ENCODE measurements around the gene PXMP2.

The PXMP2 gene

GRCh38 chr12:132727091-132727794 lies 39.9 kb downstream of the PXMP2 start:
- Histone ChIP-seq H3K9me3 (ENCODE audit: control insufficient read depth, insufficient read depth, low read length) (peaks cover 5% of the 10 kb centered on the region; the same call in 1 of the 2 replicates), H3K27ac (ENCODE audit: low read depth, low read length) (no peak overlapping the region), H3K4me1 (ENCODE audit: control insufficient read depth, insufficient read depth, low read length) (no peaks in the 10 kb centered on the region), H3K4me3 (ENCODE audit: low read depth, low read length) (no peak overlapping the region), H3K9ac (ENCODE audit: low read depth, low read length) (no peak overlapping the region), H3K36me3 (ENCODE audit: control insufficient read depth, insufficient read depth, low read length) (peaks cover 95% of the 10 kb centered on the region), H3K27me3 (ENCODE audit: control insufficient read depth, insufficient read depth, low read length) (no peaks in the 10 kb centered on the region)

- Histone ChIP-seq H3K27me3 (ENCODE audit: control insufficient read depth, insufficient read depth, low read length) (no peaks in the 10 kb centered on the region), H3K27ac (ENCODE audit: low read depth, low read length) (no peak overlapping the region), H3K36me3 (ENCODE audit: control insufficient read depth, insufficient read depth, low read length) (peaks cover 97% of the 10 kb centered on the region), H3K4me1 (ENCODE audit: control insufficient read depth, insufficient read depth, low read length) (no peaks in the 10 kb centered on the region), H3K9me3 (ENCODE audit: control insufficient read depth, insufficient read depth, low read length) (peaks cover 5% of the 10 kb centered on the region; the same call in 1 of the 2 replicates), H3K9ac (ENCODE audit: low read depth, low read length) (no peak overlapping the region), H3K4me3 (ENCODE audit: low read depth, low read length) (no peak overlapping the region)
Observed at GRCh38 chr12:132728502-132728901, 41.1 kb downstream of the PXMP2 start.

- Histone ChIP-seq H3K4me3 (ENCODE audit: low read depth, low read length) (no peak overlapping the region), H3K27ac (ENCODE audit: low read depth, low read length) (no peak overlapping the region), H3K9ac (ENCODE audit: low read depth, low read length) (no peak overlapping the region), H3K27me3 (ENCODE audit: control insufficient read depth, insufficient read depth, low read length) (no peaks in the 10 kb centered on the region), H3K36me3 (ENCODE audit: control insufficient read depth, insufficient read depth, low read length) (peaks cover 97% of the 10 kb centered on the region), H3K4me1 (ENCODE audit: control insufficient read depth, insufficient read depth, low read length) (no peaks in the 10 kb centered on the region), H3K9me3 (ENCODE audit: control insufficient read depth, insufficient read depth, low read length) (peaks cover 5% of the 10 kb centered on the region; the same call in 1 of the 2 replicates)
Observed at GRCh38 chr12:132729541-132730320, 42.3 kb downstream of the PXMP2 start.

DNA sequence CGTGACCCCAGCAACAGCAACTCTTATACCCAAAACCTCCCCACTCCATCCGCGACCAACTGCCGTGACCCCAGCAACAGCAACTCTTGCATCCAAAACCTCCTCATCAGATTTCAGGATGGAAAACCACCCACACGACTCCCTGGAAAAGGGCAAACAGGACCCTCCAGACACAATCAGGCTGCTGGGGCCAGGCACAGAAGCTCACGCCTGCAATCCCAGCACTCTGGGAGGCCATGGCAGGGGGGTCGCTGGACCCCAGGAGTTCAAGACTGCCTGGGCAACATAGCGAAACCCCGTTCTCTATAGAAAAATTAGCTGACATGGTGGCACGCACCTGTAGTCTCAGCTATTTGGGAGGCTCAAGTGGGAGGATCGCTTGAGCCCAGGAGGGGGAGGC lies 43.0 kb downstream of the PXMP2 start:
- H3K27ac ChIP-seq (ENCODE audit: low read depth, low read length) = no peak overlapping the region

GRCh38 chr12:132731574-132731973 lies 44.2 kb downstream of the PXMP2 start:
- H3K4me3 ChIP-seq (ENCODE audit: low read depth, low read length) = no peak overlapping the region
- no peaks in the 10 kb centered on the region for H3K27me3 ChIP-seq (ENCODE audit: control insufficient read depth, insufficient read depth, low read length)
- H3K9me3 ChIP-seq (ENCODE audit: control insufficient read depth, insufficient read depth, low read length) = peaks cover 5% of the 10 kb centered on the region; the same call in 1 of the 2 replicates
- H3K9ac ChIP-seq (ENCODE audit: low read depth, low read length) = no peak overlapping the region
- H3K36me3 ChIP-seq (ENCODE audit: control insufficient read depth, insufficient read depth, low read length) = peaks cover 97% of the 10 kb centered on the region
- H3K27ac ChIP-seq (ENCODE audit: low read depth, low read length) = no peak overlapping the region
- H3K4me1 ChIP-seq (ENCODE audit: control insufficient read depth, insufficient read depth, low read length) = no peaks in the 10 kb centered on the region

More for the DNA sequence above, 43.0 kb downstream of the PXMP2 start:
- H3K9ac ChIP-seq (ENCODE audit: low read depth, low read length) = no peak overlapping the region
- no peak overlapping the region for H3K4me3 ChIP-seq (ENCODE audit: low read depth, low read length)
- no peaks in the 10 kb centered on the region for H3K4me1 ChIP-seq (ENCODE audit: control insufficient read depth, insufficient read depth, low read length)
- H3K9me3 ChIP-seq (ENCODE audit: control insufficient read depth, insufficient read depth, low read length) = peaks cover 5% of the 10 kb centered on the region; the same call in 1 of the 2 replicates
- no peaks in the 10 kb centered on the region for H3K27me3 ChIP-seq (ENCODE audit: control insufficient read depth, insufficient read depth, low read length)
- H3K36me3 ChIP-seq (ENCODE audit: control insufficient read depth, insufficient read depth, low read length) = peaks cover 97% of the 10 kb centered on the region

GRCh38 chr12:132734206-132734605 lies 46.8 kb downstream of the PXMP2 start:
- Histone ChIP-seq H3K4me1 (ENCODE audit: control insufficient read depth, insufficient read depth, low read length) (no peaks in the 10 kb centered on the region), H3K27ac (ENCODE audit: low read depth, low read length) (no peak overlapping the region)

GRCh38 chr12:132735496-132735895 lies 48.1 kb downstream of the PXMP2 start:
- H3K27ac ChIP-seq (ENCODE audit: low read depth, low read length) = no peak overlapping the region

More at GRCh38 chr12:132734206-132734605, 46.8 kb downstream of the PXMP2 start:
- peaks cover 95% of the 10 kb centered on the region for H3K36me3 ChIP-seq (ENCODE audit: control insufficient read depth, insufficient read depth, low read length)
- H3K9me3 ChIP-seq (ENCODE audit: control insufficient read depth, insufficient read depth, low read length) = peaks cover 5% of the 10 kb centered on the region; the same call in 1 of the 2 replicates
- H3K27me3 ChIP-seq (ENCODE audit: control insufficient read depth, insufficient read depth, low read length) = no peaks in the 10 kb centered on the region
- H3K4me3 ChIP-seq (ENCODE audit: low read depth, low read length) = no peak overlapping the region
- no peak overlapping the region for H3K9ac ChIP-seq (ENCODE audit: low read depth, low read length)

GRCh38 chr12:132736378-132736777 lies 49.0 kb downstream of the PXMP2 start:
- no peaks in the 10 kb centered on the region for H3K9me3 ChIP-seq (ENCODE audit: control insufficient read depth, insufficient read depth, low read length)
- no peak overlapping the region for H3K27ac ChIP-seq (ENCODE audit: low read depth, low read length)
- H3K27me3 ChIP-seq (ENCODE audit: control insufficient read depth, insufficient read depth, low read length) = no peaks in the 10 kb centered on the region
- no peak overlapping the region for H3K9ac ChIP-seq (ENCODE audit: low read depth, low read length)
- no peak overlapping the region for H3K4me3 ChIP-seq (ENCODE audit: low read depth, low read length)
- no peaks in the 10 kb centered on the region for H3K4me1 ChIP-seq (ENCODE audit: control insufficient read depth, insufficient read depth, low read length)
- peaks cover 98% of the 10 kb centered on the region for H3K36me3 ChIP-seq (ENCODE audit: control insufficient read depth, insufficient read depth, low read length)

More at GRCh38 chr12:132735496-132735895, 48.1 kb downstream of the PXMP2 start:
- Histone ChIP-seq H3K9ac (ENCODE audit: low read depth, low read length) (no peak overlapping the region), H3K4me1 (ENCODE audit: control insufficient read depth, insufficient read depth, low read length) (no peaks in the 10 kb centered on the region), H3K9me3 (ENCODE audit: control insufficient read depth, insufficient read depth, low read length) (no peaks in the 10 kb centered on the region), H3K27me3 (ENCODE audit: control insufficient read depth, insufficient read depth, low read length) (no peaks in the 10 kb centered on the region), H3K36me3 (ENCODE audit: control insufficient read depth, insufficient read depth, low read length) (peaks cover 98% of the 10 kb centered on the region), H3K4me3 (ENCODE audit: low read depth, low read length) (no peak overlapping the region)

DNA sequence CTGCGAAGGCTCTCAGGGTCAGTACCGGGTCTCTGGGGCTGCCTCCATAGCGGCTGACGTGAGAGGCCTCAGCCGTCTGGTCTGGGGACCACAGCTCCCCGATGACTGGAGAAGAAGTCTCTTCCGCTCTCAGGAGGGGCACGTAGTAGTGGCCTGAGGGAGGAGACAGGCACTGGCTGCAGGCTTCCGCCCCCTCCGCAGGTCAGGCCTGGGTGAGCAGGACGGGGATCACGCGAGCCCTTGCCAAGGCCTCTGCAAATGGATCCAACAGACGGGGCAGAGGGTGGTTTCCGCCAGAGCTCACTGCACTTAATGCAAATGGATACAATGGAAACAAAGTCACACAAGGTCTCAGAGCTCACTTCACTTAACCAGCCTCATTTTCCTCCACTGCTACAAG lies 49.5 kb downstream of the PXMP2 start:
- H3K4me1 ChIP-seq (ENCODE audit: control insufficient read depth, insufficient read depth, low read length) = no peaks in the 10 kb centered on the region
- H3K9me3 ChIP-seq (ENCODE audit: control insufficient read depth, insufficient read depth, low read length) = no peaks in the 10 kb centered on the region
- H3K27ac ChIP-seq (ENCODE audit: low read depth, low read length) = no peak overlapping the region
- peaks cover 98% of the 10 kb centered on the region for H3K36me3 ChIP-seq (ENCODE audit: control insufficient read depth, insufficient read depth, low read length)
- no peaks in the 10 kb centered on the region for H3K27me3 ChIP-seq (ENCODE audit: control insufficient read depth, insufficient read depth, low read length)
- H3K9ac ChIP-seq (ENCODE audit: low read depth, low read length) = no peak overlapping the region
- H3K4me3 ChIP-seq (ENCODE audit: low read depth, low read length) = no peak overlapping the region

DNA sequence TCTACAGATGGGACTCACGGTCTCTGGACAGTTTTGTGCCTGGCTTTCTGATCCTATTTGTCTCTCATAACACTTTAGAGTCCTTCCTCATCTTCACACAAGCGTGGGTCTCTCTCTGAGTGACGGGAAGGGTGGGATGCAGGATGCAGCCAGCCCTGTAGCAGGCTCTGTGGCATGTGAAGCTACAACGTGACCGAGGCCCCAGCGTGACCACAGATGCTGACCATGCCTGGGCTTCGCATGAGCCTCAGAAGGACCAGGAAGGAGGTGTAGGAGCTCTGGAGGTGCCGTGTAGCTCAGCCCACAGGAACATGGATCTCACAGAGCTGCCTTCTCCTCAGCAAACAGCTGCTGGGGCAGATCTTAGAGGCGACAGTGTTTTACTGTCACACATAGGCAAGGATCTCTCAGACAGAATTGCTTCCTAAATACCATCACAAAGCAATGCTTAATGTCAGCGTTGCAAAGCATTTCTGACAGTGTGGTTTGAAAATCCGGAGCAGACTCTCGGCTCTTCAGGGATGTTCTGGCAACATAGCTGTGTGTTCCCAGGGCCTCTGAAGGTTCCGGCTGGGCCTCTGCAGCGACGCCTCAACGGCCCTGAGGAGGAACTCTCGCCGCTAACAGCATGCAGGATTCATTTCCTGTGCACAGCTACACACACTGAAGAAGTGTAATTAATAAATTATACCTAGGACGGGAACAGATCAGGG lies 52.4 kb downstream of the PXMP2 start:
- Histone ChIP-seq H3K4me3 (ENCODE audit: low read depth, low read length) (no peak overlapping the region), H3K27ac (ENCODE audit: low read depth, low read length) (no peak overlapping the region), H3K9me3 (ENCODE audit: control insufficient read depth, insufficient read depth, low read length) (no peaks in the 10 kb centered on the region), H3K36me3 (ENCODE audit: control insufficient read depth, insufficient read depth, low read length) (peaks cover 96% of the 10 kb centered on the region), H3K4me1 (ENCODE audit: control insufficient read depth, insufficient read depth, low read length) (no peaks in the 10 kb centered on the region), H3K9ac (ENCODE audit: low read depth, low read length) (no peak overlapping the region), H3K27me3 (ENCODE audit: control insufficient read depth, insufficient read depth, low read length) (no peaks in the 10 kb centered on the region)

Data from HUES48 (cell line).